ENCODE measurements around the gene SENP1. TPM values are rescaled to one million over a fixed set of nuclear protein-coding genes. Genes with fewer than 3 reads are reported as not detected.
A peak's percentile ranks its signal among the peaks of the same experiment; 100 is the strongest.
"Not testable (repeated sequence)": the region's sequence is repeated elsewhere in the genome, so short reads cannot be mapped to it uniquely, and the experiment has no call there.

SENP1 gene
- total RNA-seq, 1 donor from 2014 or later: 5.1 TPM

- intact Hi-C loops (cut with DNase I): no loop called here
- DNase-seq: peak; percentile 86
- ATAC-seq (ENCODE audit: poor library complexity): peak; percentile 95
Measured at GRCh38 chr12:48119078-48119833, 13.4 kb upstream of the SENP1 start, which contains the start of gene PFKM. PFKM (plus strand) TSS chr12:48119364; CDS start chr12:48122775, 3,411 bp downstream.

- intact Hi-C loops (cut with DNase I): no loop called here
- ATAC-seq (ENCODE audit: poor library complexity) (no peak), DNase-seq (no peak)
Measured at GRCh38 chr12:48118284-48118871, 12.5 kb upstream of the SENP1 start.

DNA sequence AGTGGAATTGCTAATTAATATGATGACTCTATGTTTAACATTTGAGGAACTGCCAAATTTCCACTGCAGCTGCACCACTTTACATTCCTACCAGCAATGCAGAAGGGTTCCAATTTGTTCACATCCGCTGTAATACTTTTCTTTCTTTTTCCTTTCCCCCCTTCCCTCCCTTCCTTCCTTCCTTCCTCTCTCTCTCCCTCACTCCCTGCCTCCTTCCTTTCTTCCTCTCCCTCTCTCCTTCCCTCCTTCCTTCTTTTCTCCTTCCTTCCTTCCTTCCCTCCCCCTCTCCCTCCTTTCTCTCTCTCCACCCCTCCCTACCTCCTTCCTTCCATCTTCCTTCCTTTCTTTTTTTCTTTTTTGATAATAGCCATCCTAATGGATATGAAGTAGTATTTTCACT, 10.1 kb upstream of the SENP1 start:
- ATAC-seq (ENCODE audit: poor library complexity) (no peak), DNase-seq (no peak)
- intact Hi-C loops (cut with DNase I): no loop called here

DNA sequence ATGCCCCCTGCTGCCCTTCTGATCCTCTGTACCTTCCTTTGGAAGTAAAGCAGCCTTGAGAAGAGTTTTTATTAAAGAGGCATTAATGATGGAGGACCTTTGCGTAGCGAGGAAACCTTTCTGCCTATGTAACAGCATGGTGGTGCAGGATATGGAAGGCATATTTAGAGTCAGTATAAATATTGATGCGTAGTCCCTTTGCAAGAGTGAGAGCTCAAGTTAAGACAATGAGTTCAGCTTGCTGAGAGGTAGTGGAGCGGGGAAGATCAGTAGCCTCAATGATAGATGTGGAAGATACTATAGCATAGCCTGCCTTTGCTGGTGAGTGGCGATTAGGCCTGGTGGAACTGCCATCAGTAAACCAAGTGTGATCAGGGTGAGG, 5.4 kb upstream of the SENP1 start:
- intact Hi-C loops (cut with DNase I); DNase-seq; ATAC-seq (ENCODE audit: poor library complexity): not testable (repeated sequence)

DNA sequence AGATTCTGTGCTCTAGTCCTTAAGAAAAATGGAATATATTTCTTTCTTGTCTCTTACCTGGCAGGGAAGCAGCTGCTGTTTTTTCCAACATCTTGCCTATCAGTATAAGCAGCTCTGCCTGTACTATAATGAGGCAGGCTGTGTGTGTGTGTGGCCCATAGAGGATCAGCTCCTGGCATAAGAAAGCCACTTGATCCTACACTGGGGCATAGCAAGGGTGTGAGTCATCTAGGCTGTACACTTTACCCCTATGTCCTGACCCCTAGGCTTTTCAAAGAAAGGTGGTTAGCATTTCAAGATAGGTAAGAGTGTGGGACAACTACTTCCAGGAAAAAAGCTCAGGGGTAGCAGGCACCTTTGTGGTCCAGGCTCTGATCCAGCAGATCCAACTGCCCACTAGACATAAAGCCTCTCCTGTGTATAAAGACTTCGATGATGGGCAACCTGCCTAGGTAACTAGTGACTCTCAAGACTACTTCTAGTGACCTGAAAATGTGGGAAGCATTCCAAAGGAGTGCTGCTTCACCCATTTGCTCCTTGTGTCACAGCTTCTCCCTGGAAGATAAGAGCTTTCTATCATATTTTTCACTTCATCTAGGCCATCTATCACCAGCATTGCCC, 4.9 kb upstream of the SENP1 start:
- no peak for ATAC-seq (ENCODE audit: poor library complexity)
- intact Hi-C loops (cut with DNase I): no loop called here
- DNase-seq: no peak

DNA sequence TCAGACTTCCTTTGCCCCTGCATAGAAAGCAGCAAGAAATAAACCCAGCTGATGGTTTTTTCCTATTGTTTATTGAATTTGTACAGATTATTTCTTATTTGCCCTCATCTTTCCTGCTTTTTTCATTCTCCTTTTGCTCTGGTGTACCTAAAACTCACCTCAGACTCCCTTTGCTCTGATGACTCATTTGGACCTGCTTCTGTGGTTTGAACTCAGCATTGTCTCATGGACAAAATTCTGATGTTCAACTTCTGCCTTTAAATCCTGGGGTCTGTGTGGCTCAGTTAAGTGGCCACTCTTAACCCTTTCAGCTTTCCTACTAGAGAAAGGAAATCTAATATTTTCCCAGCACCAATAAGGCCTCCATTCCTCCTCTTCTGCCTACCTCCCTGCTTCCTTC, 3.5 kb upstream of the SENP1 start:
- no peak for DNase-seq
- intact Hi-C loops (cut with DNase I): loop anchor here (10.0 kb wide), 1 partner anchor 45 kb away; the partner anchor contains the start of gene ASB8
- ATAC-seq (ENCODE audit: poor library complexity): no peak

DNA sequence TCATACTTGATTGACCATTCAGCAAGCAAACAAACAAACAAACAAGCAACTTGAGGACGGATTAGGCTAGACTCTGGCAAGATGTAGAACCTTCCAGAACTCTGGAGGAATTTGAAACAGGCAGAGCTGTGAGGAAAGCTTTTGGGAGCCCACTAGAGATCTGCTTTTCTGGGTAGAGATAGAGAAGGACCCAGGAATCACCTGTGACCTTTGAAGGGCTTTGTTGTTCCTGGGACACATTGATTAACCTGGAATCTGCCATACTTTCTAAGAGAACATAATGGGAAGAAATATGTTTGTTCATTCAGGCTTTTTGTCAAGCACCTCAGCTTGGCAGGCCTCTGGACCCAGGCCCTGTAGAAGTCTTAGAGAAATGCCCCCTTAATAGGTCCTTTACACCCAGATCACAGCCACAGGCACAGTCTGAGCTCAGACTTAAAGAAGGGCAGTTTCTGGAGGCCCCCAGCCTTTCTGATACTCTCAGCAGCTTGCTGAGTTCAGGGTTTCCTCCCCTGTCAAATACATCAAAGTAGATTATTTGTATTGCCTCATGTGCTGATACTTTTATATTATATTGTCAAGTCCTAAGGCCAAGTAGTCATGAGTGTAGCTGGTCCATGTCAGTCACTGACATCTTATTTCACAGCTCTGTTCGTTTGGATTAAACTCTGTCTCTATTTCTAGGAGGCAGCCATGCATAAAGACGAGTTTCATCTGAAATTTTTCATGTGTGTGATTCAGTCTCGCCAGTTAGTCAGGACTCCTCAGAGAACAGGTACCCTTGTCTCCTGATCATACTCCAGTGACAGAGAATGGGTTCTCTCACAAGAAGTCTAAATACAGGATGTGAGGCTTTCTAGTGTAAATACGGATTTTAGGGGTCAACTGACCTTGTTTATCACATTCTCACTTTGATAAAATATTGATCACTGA, 1.1 kb upstream of the SENP1 start:
- ATAC-seq (ENCODE audit: poor library complexity) (no peak), DNase-seq (no peak)
- intact Hi-C loops (cut with DNase I): loop anchor here (10.0 kb wide), 1 partner anchor 48 kb away; the partner anchor contains the start of gene ASB8

- ATAC-seq (ENCODE audit: poor library complexity) (peak; percentile 2), DNase-seq (no peak)
- intact Hi-C loops (cut with DNase I): loop anchor here (10.0 kb wide), 1 partner anchor 49 kb away; the partner anchor contains the start of gene ASB8
Measured at GRCh38 chr12:48105321-48105866, 485 bp downstream of the SENP1 start.

DNA sequence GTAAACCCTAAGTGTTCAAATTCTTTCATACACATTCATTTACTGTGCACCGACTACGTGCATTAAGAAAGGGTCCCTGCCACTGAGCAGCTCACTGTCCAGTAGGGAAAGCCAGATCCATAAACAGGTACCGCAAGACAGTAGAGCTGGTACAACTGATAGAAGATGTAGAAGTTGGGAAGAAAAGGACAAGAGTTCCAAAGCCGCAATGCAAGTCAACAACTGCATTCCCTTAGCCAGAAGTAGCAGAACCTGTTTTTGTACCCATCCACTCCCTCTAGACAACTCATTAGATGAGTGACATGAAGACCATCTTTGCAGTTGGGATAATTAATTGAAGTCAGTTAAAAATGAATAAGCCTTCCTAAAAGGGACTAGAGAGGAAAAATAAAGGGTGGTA, 1.3 kb downstream of the SENP1 start:
- no peak for ATAC-seq (ENCODE audit: poor library complexity)

DNA sequence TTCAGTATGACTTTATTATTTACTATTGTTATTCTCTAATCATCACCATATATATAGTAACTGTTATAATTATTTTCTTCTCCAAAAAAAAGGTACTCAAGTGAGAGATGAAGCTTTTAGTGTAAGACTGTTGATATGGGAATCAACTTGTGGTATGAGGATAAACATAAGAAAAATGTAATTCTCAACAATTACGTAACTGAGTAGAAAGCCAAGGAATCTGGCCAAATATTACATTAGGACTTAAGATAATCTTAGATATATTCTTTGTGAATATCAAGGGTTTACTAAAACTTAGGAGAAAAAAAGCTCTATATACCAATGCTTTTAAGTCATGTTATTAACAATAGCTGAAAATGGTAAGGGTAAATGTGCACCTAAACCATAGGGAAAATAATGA, 13.3 kb downstream of the SENP1 start:
- intact Hi-C loops (cut with DNase I): no loop called here
- ATAC-seq (ENCODE audit: poor library complexity): no peak
- no peak for DNase-seq

More for the DNA sequence above, 1.3 kb downstream of the SENP1 start:
- intact Hi-C loops (cut with DNase I): loop anchor here (10.0 kb wide), 1 partner anchor 50 kb away; the partner anchor contains the start of gene ASB8
- no peak for DNase-seq

DNA sequence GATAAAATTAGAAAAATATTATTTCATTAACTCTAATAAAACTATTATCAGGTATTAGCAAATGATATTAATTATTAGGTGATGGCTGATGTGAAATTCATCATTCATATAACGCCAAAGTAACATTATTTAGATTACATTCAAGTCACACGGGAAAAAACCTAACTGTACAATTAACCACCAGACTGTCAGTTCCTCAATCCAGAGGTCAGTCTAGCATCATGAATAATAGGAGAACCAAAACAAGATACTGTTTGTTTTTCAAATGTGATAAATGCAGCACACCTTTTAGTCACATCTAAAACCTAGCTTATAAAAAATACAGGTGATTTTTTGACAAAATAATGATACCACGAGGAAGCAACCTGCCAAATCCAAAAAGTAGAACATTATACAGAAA, 19.6 kb downstream of the SENP1 start:
- no peak for DNase-seq
- ATAC-seq (ENCODE audit: poor library complexity): no peak
- intact Hi-C loops (cut with DNase I): no loop called here

GRCh38 chr12:48084841-48085460, 20.9 kb downstream of the SENP1 start:
- intact Hi-C loops (cut with DNase I): loop anchor here (2.0 kb wide), 1 partner anchor 80 kb away; no protein-coding TSS in a partner anchor

DNA sequence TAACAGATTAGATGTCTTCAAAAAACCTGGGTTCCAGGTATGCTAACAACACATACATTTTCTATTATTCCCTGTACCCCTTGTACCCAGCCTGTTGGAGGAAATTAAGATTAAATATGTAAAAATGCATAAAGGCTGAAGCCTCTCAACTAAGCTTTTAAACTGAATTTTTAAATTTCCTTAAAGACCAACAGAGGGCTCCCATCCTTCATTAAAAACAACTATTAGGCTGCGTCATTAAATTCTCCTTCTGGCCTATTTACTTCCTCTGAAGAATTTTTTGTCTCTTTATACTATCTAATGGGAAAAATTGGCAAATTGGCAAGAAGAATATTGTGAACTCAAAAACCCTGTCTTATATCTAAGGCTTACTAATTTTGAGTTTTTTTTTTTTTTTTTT, 21.8 kb downstream of the SENP1 start:
- no peak for DNase-seq
- intact Hi-C loops (cut with DNase I): loop anchor here (2.0 kb wide), 1 partner anchor 81 kb away; no protein-coding TSS in a partner anchor
- ATAC-seq (ENCODE audit: poor library complexity): peak; percentile 48

More at GRCh38 chr12:48084841-48085460, 20.9 kb downstream of the SENP1 start:
- no peak for ATAC-seq (ENCODE audit: poor library complexity)
- DNase-seq: no peak

DNA sequence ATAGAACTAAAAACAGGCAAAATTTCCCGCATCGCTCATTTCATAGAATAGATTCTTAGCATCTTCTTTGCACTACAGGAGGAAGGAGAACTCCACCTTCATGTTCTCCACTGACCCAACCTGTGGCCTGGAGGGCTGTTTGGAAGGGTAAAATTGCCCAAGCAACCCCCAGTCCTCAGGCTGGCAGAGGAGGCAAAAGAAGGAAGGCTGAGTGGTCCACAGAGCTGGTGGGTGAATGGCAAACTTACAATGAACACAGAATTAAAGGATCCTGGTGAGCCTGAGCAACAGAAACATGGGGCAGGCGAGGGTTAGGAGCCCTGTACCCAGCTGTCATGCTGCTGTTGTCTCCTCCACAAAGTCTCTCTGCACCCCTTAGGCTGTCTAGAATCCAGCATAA, 25.1 kb downstream of the SENP1 start:
- no peak for DNase-seq
- ATAC-seq (ENCODE audit: poor library complexity): no peak
- intact Hi-C loops (cut with DNase I): no loop called here

DNA sequence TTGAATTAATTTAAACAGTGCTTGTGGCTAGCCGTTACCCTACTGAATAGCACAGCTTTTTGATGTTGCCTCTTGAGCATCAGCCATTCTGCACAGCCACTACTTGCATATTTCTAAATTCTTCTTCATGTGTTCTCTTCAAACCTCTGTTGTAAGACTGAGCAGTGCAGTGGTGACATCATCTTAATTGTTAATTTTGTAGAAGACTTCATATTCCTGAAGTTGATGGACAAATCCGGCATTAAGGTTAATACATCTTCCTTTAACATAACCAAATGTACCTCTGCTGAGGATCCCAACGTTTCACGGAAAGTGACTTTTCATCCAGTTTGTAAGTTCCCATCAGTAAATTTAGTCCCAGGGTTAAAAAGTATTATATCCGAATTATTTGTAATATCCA, 25.6 kb downstream of the SENP1 start:
- no peak for DNase-seq
- ATAC-seq (ENCODE audit: poor library complexity): no peak
- intact Hi-C loops (cut with DNase I): no loop called here

- DNase-seq (no peak), ATAC-seq (ENCODE audit: poor library complexity) (no peak)
- intact Hi-C loops (cut with DNase I): no loop called here
Measured at GRCh38 chr12:48078901-48079300, 27.0 kb downstream of the SENP1 start.

GRCh38 chr12:48077111-48077510, 28.8 kb downstream of the SENP1 start:
- DNase-seq (no peak), ATAC-seq (ENCODE audit: poor library complexity) (no peak)
- intact Hi-C loops (cut with DNase I): no loop called here

DNA sequence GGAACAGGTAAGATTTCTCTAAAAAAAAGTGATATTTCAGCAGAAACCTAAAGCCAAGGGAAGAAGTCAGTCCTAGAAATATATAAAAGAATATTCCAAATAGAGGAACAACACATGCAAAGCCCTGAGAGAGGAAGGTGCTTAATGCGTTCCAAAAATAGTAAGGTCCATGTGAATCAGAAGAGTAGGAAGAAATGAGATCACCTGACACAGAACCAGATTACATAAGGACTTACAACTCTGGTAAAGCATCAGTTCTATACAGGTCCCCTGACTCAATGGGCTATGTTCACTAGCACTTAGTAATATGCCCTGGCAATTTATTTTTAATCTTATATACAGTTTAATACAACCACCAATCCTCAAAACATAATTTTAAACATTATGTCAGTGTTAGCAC, 30.0 kb downstream of the SENP1 start:
- DNase-seq: no peak
- intact Hi-C loops (cut with DNase I): no loop called here
- ATAC-seq (ENCODE audit: poor library complexity): peak; percentile 64

Measured in Right ventricle myocardium superior (tissue), 1 donor.